T-cell (primary cell): ENCODE data around the gene FYB1. TPM values are rescaled to one million over a fixed set of nuclear protein-coding genes. Genes with fewer than 3 reads are reported as not detected.

Source experiments
- ATAC-seq, 4 experiments: fragments of 200-7000 bp in 3 of 4; fragments of 150-1000 bp in 1 of 4; cut with Tn5 transposase; replicated peaks in 1 of 4; 1 replicate in 3 of 4; 2 replicates in 1 of 4; pipeline ENCODE4 v1.10.0; 2021; ENCODE audit warnings: moderate library complexity in 3 of 4, mild to moderate bottlenecking in 2 of 4, moderate number of reproducible peaks in 1 of 4
- CTCF ChIA-PET, 2 donors: fragments of 300-600 bp; sonication (Branson Sonifier 250); formaldehyde crosslinking; loops; one replicate each; lab custom pipeline; 2022; ENCODE audit warnings: antibody characterized with exemption in 2 of 2; lab: Charles Lee
- POLR2A ChIA-PET, 2 donors: fragments of 300-600 bp; sonication (Branson Sonifier 250); formaldehyde crosslinking; loops; one replicate each; lab custom pipeline; 2022; ENCODE audit warnings: antibody characterized with exemption in 2 of 2; lab: Charles Lee
- DNase-seq, 35 experiments: peaks; one replicate each; pipeline versions ENCODE4 v3.0.0 to v3.0.0-alpha.2; 2013 to 2023
- H3K27ac ChIP-seq: one replicate; pipeline ENCODE4 v1.5.1; 2013; ENCODE audit warnings: low read length
- H3K27me3 ChIP-seq, 2 experiments: replicated peaks in 1 of 2; 1 replicate in 1 of 2; 2 replicates in 1 of 2; pipeline versions ENCODE4 v1.6.1 to v1.7.0; 2013; ENCODE audit warnings: low read length in 1 of 2, mixed read lengths in 1 of 2; ENCODE audit not compliant: control insufficient read depth in 2 of 2, insufficient read depth in 2 of 2; ENCODE audit errors: extremely low read depth in 1 of 2
- H3K36me3 ChIP-seq, 2 donors: 1 replicate in 1 of 2; 2 replicates in 1 of 2; pipeline versions ENCODE4 v1.6.1 to v1.7.0; 2013; ENCODE audit warnings: low read length in 1 of 2; ENCODE audit not compliant: control insufficient read depth in 2 of 2, insufficient read depth in 1 of 2; ENCODE audit errors: extremely low read depth in 1 of 2
- H3K4me1 ChIP-seq, 2 experiments: 1 replicate in 1 of 2; 2 replicates in 1 of 2; pipeline versions ENCODE4 v1.6.1 to v1.7.0; 2013; ENCODE audit warnings: low read length in 2 of 2, mixed read lengths in 1 of 2; ENCODE audit not compliant: insufficient read depth in 2 of 2, control insufficient read depth in 1 of 2; ENCODE audit errors: extremely low read depth in 1 of 2
- H3K4me3 ChIP-seq, 2 donors: 1 replicate in 1 of 2; 2 replicates in 1 of 2; pipeline versions ENCODE4 v1.5.1 to v1.7.0; 2013; ENCODE audit warnings: mild to moderate bottlenecking in 2 of 2, low read length in 1 of 2, moderate library complexity in 1 of 2; ENCODE audit not compliant: control insufficient read depth in 1 of 2; ENCODE audit errors: extremely low read depth in 1 of 2
- H3K9me3 ChIP-seq: 2 replicates; pipeline ENCODE4 v1.7.0; 2013
- H3K27ac Mint-ChIP-seq, 2 donors: one replicate each; pipeline ENCODE4 v1.8.0; 2020 to 2021; ENCODE audit warnings: mild to moderate bottlenecking in 2 of 2, mixed read lengths in 2 of 2
- H3K27me3 Mint-ChIP-seq, 2 donors: one replicate each; pipeline ENCODE4 v1.8.0; 2021 to 2022; ENCODE audit warnings: mixed read lengths in 2 of 2
- H3K36me3 Mint-ChIP-seq: one replicate; pipeline ENCODE4 v1.8.0; 2021; ENCODE audit warnings: mixed read lengths
- H3K4me1 Mint-ChIP-seq, 3 donors: one replicate each; pipeline ENCODE4 v1.8.0; 2020 to 2022; ENCODE audit warnings: mixed read lengths in 3 of 3, mild to moderate bottlenecking in 1 of 3
- H3K4me3 Mint-ChIP-seq, 3 donors: one replicate each; pipeline ENCODE4 v1.8.0; 2020 to 2022; ENCODE audit warnings: mild to moderate bottlenecking in 3 of 3, mixed read lengths in 3 of 3, moderate library complexity in 3 of 3
- H3K9me3 Mint-ChIP-seq, 3 donors: one replicate each; pipeline ENCODE4 v1.8.0; 2020 to 2022; ENCODE audit warnings: mixed read lengths in 3 of 3
- WGBS: methylation state at CpG from one replicate; pipeline ENCODE4 v1.1.5; 2013; ENCODE audit warnings: missing lambda C conversion rate; ENCODE audit not compliant: insufficient coverage; 5-methylcytosine and 5-hydroxymethylcytosine counted together
- total RNA-seq, 35 experiments: library from RNA in 6 of 35; stranded (reverse) in 6 of 35; fragments of 120-200 nt in 1 of 35; gene quantifications; one replicate each; pipeline versions ENCODE4 v1.2.1 to v1.2.4 and lab custom pipeline; 2013 to 2026

Gene FYB1
- total RNA-seq, 5 donors from 2014 or later (not counting 1 experiment from before 2014, with no cell fraction given) = 372 to 769 (median 428) TPM

- Histone ChIP-seq H3K4me1 (peaks cover 40 to 73% of the 10 kb centered on the region in 2 experiments), H3K4me3 (no peak overlapping the region), H3K27me3 (no peaks in the 10 kb centered on the region), H3K9me3 (no peaks in the 10 kb centered on the region), H3K36me3 (peaks cover 5 to 18% of the 10 kb centered on the region in 2 donors), H3K27ac (peak overlapping the region; percentile 31)
- ChIA-PET CTCF (interaction anchor here (0.6 to 2.7 kb wide), 7 partner anchors 17 to 128 kb away, joined by 3 to 26 read pairs (median 5); no protein-coding TSS in a partner anchor), POLR2A (interaction anchor here (0.5 to 1.2 kb wide), 3 partner anchors 10 to 321 kb away, joined by 3 to 4 read pairs (median 3); no protein-coding TSS in a partner anchor)
- peaks cover 89 to 94% (median 91%) of the 10 kb centered on the region in 3 donors for H3K4me1 Mint-ChIP-seq
- peak overlapping the region; percentile 72 to 81 for H3K27ac Mint-ChIP-seq
- H3K36me3 Mint-ChIP-seq = peaks cover 47% of the 10 kb centered on the region
- DNase-seq (no peak), ATAC-seq (no peak)
- H3K9me3 Mint-ChIP-seq = peaks cover 0 to 3% (median 0%) of the 10 kb centered on the region in 3 donors
- H3K4me3 Mint-ChIP-seq = peak overlapping the region; percentile 43 to 56 (median 50)
- H3K27me3 Mint-ChIP-seq = no peaks in the 10 kb centered on the region
These were observed 61.7 kb downstream of the FYB1 start for GRCh38 chr5:39157701-39158100.

- peak in 3 of 4 experiments; percentile 25 to 46 (median 36) for ATAC-seq
- H3K4me3 Mint-ChIP-seq = peak overlapping the region; percentile 48 to 59 (median 55)
These were observed 63.3 kb downstream of the FYB1 start for GRCh38 chr5:39156082-39156481.

GRCh38 chr5:39151745-39152144, 67.6 kb downstream of the FYB1 start:
- Histone ChIP-seq H3K27me3 (no peaks in the 10 kb centered on the region), H3K36me3 (peaks cover 8 to 47% of the 10 kb centered on the region in 2 donors), H3K4me3 (no peak overlapping the region), H3K27ac (peak overlapping the region; percentile 49), H3K4me1 (peaks cover 55 to 56% of the 10 kb centered on the region in 2 experiments), H3K9me3 (no peaks in the 10 kb centered on the region)
- ChIA-PET CTCF (interaction anchor here (1.7 to 4.0 kb wide), 5 partner anchors 35 to 132 kb away, joined by 4 to 16 read pairs (median 9); no protein-coding TSS in a partner anchor), POLR2A (interaction anchor here in 1 of 2 donors (0.6 to 1.0 kb wide), 2 partner anchors 106 to 131 kb away, joined by 3 read pairs; no protein-coding TSS in a partner anchor)
- Mint-ChIP-seq H3K9me3 (no peaks in the 10 kb centered on the region), H3K27me3 (no peaks in the 10 kb centered on the region), H3K4me3 (peak overlapping the region; percentile 34 to 51 (median 39)), H3K36me3 (peaks cover 51% of the 10 kb centered on the region), H3K27ac (peak overlapping the region; percentile 90 to 94), H3K4me1 (peaks cover 84 to 89% (median 87%) of the 10 kb centered on the region in 3 donors)
- no peak for DNase-seq
- ATAC-seq = no peak
- WGBS = no CpG with 5 or more reads among the region's 2 CpGs

More at GRCh38 chr5:39156082-39156481, 63.3 kb downstream of the FYB1 start:
- POLR2A ChIA-PET = interaction anchor here in 1 of 2 donors (0.9 kb wide), 1 partner anchor 63 kb away, joined by 4 read pairs; no protein-coding TSS in a partner anchor
- Histone ChIP-seq H3K27me3 (no peaks in the 10 kb centered on the region), H3K4me3 (no peak overlapping the region), H3K9me3 (no peaks in the 10 kb centered on the region), H3K27ac (peak overlapping the region; percentile 53), H3K4me1 (peaks cover 42 to 77% of the 10 kb centered on the region in 2 experiments), H3K36me3 (peaks cover 5 to 29% of the 10 kb centered on the region in 2 donors)
- WGBS = 0% methylated on average over 1 of the region's 4 CpGs
- H3K36me3 Mint-ChIP-seq = peaks cover 56% of the 10 kb centered on the region
- peak overlapping the region; percentile 93 to 94 for H3K27ac Mint-ChIP-seq
- peaks cover 0 to 3% (median 0%) of the 10 kb centered on the region in 3 donors for H3K9me3 Mint-ChIP-seq
- H3K4me1 Mint-ChIP-seq = peaks cover 93 to 95% (median 94%) of the 10 kb centered on the region in 3 donors
- CTCF ChIA-PET = interaction anchor here in 1 of 2 donors (1.0 to 1.6 kb wide), 2 partner anchors 19 to 61 kb away, joined by 3 read pairs; no protein-coding TSS in a partner anchor
- DNase-seq = no peak
- H3K27me3 Mint-ChIP-seq = no peaks in the 10 kb centered on the region

- Histone ChIP-seq H3K36me3 (peaks cover 8 to 53% of the 10 kb centered on the region in 2 donors), H3K4me1 (peaks cover 46 to 52% of the 10 kb centered on the region in 2 experiments), H3K27ac (peak overlapping the region; percentile 49), H3K4me3 (no peak overlapping the region), H3K27me3 (no peaks in the 10 kb centered on the region), H3K9me3 (no peaks in the 10 kb centered on the region)
- Mint-ChIP-seq H3K9me3 (no peaks in the 10 kb centered on the region), H3K27me3 (no peaks in the 10 kb centered on the region), H3K36me3 (peaks cover 50% of the 10 kb centered on the region), H3K27ac (peak overlapping the region; percentile 90 to 94), H3K4me3 (peak overlapping the region in 1 of 3 donors; percentile 51), H3K4me1 (peaks cover 79 to 83% (median 80%) of the 10 kb centered on the region in 3 donors)
- ChIA-PET CTCF (interaction anchor here (0.7 to 1.7 kb wide), 6 partner anchors 43 to 133 kb away, joined by 3 to 8 read pairs (median 4); no protein-coding TSS in a partner anchor), POLR2A (no interaction called here)
- ATAC-seq = no peak
- no peak for DNase-seq
- WGBS = 100% methylated on average over 1 of the region's 4 CpGs
These were observed 69.4 kb downstream of the FYB1 start for GRCh38 chr5:39149966-39150365.

GRCh38 chr5:39148983-39149534, 70.3 kb downstream of the FYB1 start:
- Histone ChIP-seq H3K4me3 (no peak overlapping the region), H3K27ac (peak overlapping the region; percentile 49), H3K27me3 (no peaks in the 10 kb centered on the region), H3K4me1 (peaks cover 46% of the 10 kb centered on the region in 2 experiments), H3K36me3 (peaks cover 8 to 58% of the 10 kb centered on the region in 2 donors), H3K9me3 (no peaks in the 10 kb centered on the region)
- no peaks in the 10 kb centered on the region for H3K9me3 Mint-ChIP-seq
- ChIA-PET POLR2A (interaction anchor here in 1 of 2 donors (0.6 kb wide), 1 partner anchor 53 kb away, joined by 3 read pairs; no protein-coding TSS in a partner anchor), CTCF (interaction anchor here in 1 of 2 donors (1.4 to 3.2 kb wide), 3 partner anchors 51 to 135 kb away, joined by 3 to 32 read pairs (median 6); no protein-coding TSS in a partner anchor)
- ATAC-seq (peak; percentile 22 to 66 (median 47)), DNase-seq (peak in 1 of 35 experiments; percentile 73)
- H3K4me3 Mint-ChIP-seq = peak overlapping the region in 1 of 3 donors; percentile 51
- H3K4me1 Mint-ChIP-seq = peaks cover 78 to 84% (median 79%) of the 10 kb centered on the region in 3 donors
- peak overlapping the region; percentile 90 to 94 for H3K27ac Mint-ChIP-seq
- H3K27me3 Mint-ChIP-seq = no peaks in the 10 kb centered on the region
- H3K36me3 Mint-ChIP-seq = peaks cover 49% of the 10 kb centered on the region
